Chondrocyte (in vitro differentiated cells): ENCODE data around the gene IMMP2L. TPM values are rescaled to one million over a fixed set of nuclear protein-coding genes. Genes with fewer than 3 reads are reported as not detected.

Experiments
- DNase-seq: peaks from one replicate; pipeline ENCODE4 v3.0.0; 2021; ENCODE audit warnings: mixed read lengths, low spot score
- H3K27ac Mint-ChIP-seq: one replicate; pipeline ENCODE4 v1.8.0; 2021; ENCODE audit warnings: mild to moderate bottlenecking, moderate library complexity, mixed read lengths; ENCODE audit not compliant: unreplicated experiment
- H3K27me3 Mint-ChIP-seq: 2 replicates; pipeline ENCODE4 v1.8.0; 2021; ENCODE audit warnings: low read depth, mixed read lengths
- H3K36me3 Mint-ChIP-seq: 2 replicates; pipeline ENCODE4 v1.8.0; 2021; ENCODE audit warnings: low read depth, mixed read lengths
- H3K4me1 Mint-ChIP-seq: 2 replicates; pipeline ENCODE4 v1.8.0; 2021; ENCODE audit warnings: low read depth, mild to moderate bottlenecking, mixed read lengths
- H3K4me3 Mint-ChIP-seq: one replicate; pipeline ENCODE4 v1.8.0; 2021; ENCODE audit warnings: mild to moderate bottlenecking, moderate library complexity, mixed read lengths; ENCODE audit not compliant: unreplicated experiment
- H3K9me3 Mint-ChIP-seq: 2 replicates; pipeline ENCODE4 v1.8.0; 2021; ENCODE audit warnings: low read depth, mixed read lengths
- total RNA-seq: library from RNA; stranded (reverse); gene quantifications from 3 replicates; pipeline ENCODE4 v1.2.1, GENCODE V29; 2021
- TF ChIP-seq, protein P1 (sequence below): fragments of 200-600 bp; sonication (generic); IDR thresholded peaks from 2 replicates; pipeline ENCODE4 v1.5.0; 2021; ENCODE audit warnings: antibody characterized with exemption, mild to moderate bottlenecking, moderate library complexity

The IMMP2L gene
- total RNA-seq, 1 donor from 2014 or later, result 6.1 TPM

DNA sequence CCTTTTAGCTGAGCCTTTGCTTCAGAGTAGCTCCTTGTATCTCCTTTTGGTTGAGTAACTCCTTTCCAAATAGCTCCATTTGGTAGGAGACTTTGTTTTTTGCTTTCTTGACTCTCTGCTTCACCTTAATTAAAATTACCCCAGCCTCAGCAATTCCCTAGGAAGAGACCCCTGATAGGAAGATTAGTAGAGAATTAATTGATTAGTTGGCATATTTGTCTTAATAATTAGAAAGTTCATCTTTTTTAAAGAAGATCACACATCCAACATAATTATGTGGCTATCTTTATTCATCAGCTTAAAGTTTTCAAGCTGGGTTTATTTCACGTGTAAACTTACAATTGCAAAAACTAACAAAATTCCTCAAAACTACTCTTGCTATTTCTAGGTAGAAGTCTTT, 352.2 kb downstream of the IMMP2L start:
- TF ChIP-seq, protein P1, sequence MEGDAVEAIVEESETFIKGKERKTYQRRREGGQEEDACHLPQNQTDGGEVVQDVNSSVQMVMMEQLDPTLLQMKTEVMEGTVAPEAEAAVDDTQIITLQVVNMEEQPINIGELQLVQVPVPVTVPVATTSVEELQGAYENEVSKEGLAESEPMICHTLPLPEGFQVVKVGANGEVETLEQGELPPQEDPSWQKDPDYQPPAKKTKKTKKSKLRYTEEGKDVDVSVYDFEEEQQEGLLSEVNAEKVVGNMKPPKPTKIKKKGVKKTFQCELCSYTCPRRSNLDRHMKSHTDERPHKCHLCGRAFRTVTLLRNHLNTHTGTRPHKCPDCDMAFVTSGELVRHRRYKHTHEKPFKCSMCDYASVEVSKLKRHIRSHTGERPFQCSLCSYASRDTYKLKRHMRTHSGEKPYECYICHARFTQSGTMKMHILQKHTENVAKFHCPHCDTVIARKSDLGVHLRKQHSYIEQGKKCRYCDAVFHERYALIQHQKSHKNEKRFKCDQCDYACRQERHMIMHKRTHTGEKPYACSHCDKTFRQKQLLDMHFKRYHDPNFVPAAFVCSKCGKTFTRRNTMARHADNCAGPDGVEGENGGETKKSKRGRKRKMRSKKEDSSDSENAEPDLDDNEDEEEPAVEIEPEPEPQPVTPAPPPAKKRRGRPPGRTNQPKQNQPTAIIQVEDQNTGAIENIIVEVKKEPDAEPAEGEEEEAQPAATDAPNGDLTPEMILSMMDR, result no peak
- Mint-ChIP-seq H3K9me3 (no peaks in the 10 kb centered on the region), H3K4me1 (peaks cover 10% of the 10 kb centered on the region), H3K4me3 (no peak overlapping the region), H3K27ac (no peak overlapping the region), H3K27me3 (no peaks in the 10 kb centered on the region), H3K36me3 (no peaks in the 10 kb centered on the region)
- DNase-seq, result no peak

DNA sequence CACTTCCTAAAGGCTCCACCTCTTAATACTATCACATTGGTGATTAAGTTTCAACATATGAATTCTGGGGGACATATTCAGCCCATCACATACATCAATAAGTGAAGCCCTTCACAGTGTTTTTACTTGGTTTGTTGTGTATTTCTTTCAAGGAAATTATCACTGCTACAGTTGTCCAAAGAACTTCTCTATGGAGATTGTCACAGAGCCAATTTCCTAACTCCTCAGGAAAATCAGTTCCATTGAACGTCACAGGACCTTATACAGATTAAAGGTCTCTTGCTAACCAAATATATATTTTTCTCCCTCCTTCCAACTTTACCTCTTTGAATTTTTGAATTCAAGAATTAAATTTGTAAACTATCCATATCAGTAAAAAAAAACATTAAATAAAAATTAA, 357.0 kb downstream of the IMMP2L start:
- TF ChIP-seq, protein P1, result no peak
- Mint-ChIP-seq H3K4me3 (no peak overlapping the region), H3K36me3 (no peaks in the 10 kb centered on the region), H3K27ac (no peak overlapping the region), H3K9me3 (peaks cover 3% of the 10 kb centered on the region), H3K4me1 (no peaks in the 10 kb centered on the region), H3K27me3 (no peaks in the 10 kb centered on the region)
- no peak for DNase-seq

DNA sequence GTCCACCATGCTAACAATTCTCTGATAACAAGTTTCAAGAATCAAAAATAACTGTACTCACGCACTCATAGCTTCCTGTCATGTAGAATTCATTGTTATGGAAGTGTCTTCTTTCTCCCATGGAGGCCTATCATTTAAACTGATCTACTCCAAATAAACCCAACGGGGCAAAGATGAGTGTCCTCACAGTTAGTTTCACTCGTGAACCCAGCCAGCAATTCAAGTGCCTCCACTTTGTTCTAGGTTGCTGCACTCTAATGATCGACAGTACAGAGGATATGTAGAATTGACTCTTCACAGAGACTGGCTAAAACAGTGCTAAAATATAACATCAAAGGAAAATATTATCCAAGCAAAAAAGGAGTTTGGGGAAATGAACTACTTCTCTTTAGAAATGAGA, 360.0 kb downstream of the IMMP2L start:
- DNase-seq, result no peak
- H3K36me3 Mint-ChIP-seq, result no peaks in the 10 kb centered on the region
- TF ChIP-seq, protein P1, result no peak
- H3K27me3 Mint-ChIP-seq, result no peaks in the 10 kb centered on the region
- peaks cover 3% of the 10 kb centered on the region for H3K9me3 Mint-ChIP-seq
- no peak overlapping the region for H3K27ac Mint-ChIP-seq
- peaks cover 15% of the 10 kb centered on the region for H3K4me1 Mint-ChIP-seq
- H3K4me3 Mint-ChIP-seq, result no peak overlapping the region

DNA sequence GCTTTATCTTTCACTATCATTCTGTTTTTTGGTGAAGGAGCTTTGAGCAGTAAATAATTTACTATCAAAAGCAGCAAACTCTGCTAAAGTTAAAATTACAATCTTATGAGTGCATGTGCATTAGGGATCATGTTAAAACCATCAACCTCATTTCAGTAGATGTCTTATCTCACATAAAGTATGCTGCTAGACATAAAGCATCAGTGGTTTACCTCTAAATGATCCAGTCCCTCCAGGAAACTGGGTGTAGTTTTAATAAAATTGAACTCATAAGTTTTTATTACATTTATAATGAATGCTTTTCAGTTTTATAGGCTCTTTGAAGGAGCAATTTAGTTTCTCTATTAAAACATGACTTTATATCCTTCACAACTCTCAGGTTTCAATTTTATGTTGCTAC, 362.6 kb downstream of the IMMP2L start:
- H3K4me3 Mint-ChIP-seq, result no peak overlapping the region
- TF ChIP-seq, protein P1, result no peak
- peaks cover 19% of the 10 kb centered on the region for H3K4me1 Mint-ChIP-seq
- no peak for DNase-seq
- H3K27ac Mint-ChIP-seq, result no peak overlapping the region
- peaks cover 3% of the 10 kb centered on the region for H3K9me3 Mint-ChIP-seq
- no peaks in the 10 kb centered on the region for H3K27me3 Mint-ChIP-seq
- H3K36me3 Mint-ChIP-seq, result no peaks in the 10 kb centered on the region

DNA sequence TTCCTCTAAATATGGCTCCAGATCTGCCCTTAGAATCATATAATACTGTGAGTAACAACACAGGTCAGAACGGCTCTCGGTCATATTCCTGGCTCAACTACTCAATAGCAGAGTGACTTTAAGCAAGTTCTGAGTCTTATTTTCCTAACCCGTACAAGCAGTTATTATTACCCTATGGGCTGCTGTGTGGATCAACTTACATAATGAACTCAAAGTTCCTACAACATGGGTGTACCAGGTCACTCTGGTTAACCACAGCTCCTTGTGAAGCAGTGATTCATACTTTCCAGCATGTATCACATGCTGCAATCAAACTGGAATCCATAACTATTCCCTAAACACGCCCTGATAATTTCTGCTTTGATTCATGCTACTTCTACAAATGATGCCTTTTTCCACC, 364.0 kb downstream of the IMMP2L start:
- Mint-ChIP-seq H3K4me1 (peaks cover 19% of the 10 kb centered on the region), H3K27me3 (no peaks in the 10 kb centered on the region), H3K36me3 (no peaks in the 10 kb centered on the region), H3K27ac (peak overlapping the region; percentile 72), H3K9me3 (peaks cover 3% of the 10 kb centered on the region), H3K4me3 (no peak overlapping the region)
- TF ChIP-seq, protein P1, result no peak
- no peak for DNase-seq
